Islet of Langerhans (tissue), 1 donor: ENCODE measurements around the gene ADIRF.
"Not testable (repeated sequence)": the region's sequence is repeated elsewhere in the genome, so short reads cannot be mapped to it uniquely, and the experiment has no call there.

Source experiments
- FAIRE-seq: peaks from one replicate; lab custom pipeline; 2011; peaks lifted over from hg19 to GRCh38; lab: Jason Lieb, UNC

Gene ADIRF

DNA sequence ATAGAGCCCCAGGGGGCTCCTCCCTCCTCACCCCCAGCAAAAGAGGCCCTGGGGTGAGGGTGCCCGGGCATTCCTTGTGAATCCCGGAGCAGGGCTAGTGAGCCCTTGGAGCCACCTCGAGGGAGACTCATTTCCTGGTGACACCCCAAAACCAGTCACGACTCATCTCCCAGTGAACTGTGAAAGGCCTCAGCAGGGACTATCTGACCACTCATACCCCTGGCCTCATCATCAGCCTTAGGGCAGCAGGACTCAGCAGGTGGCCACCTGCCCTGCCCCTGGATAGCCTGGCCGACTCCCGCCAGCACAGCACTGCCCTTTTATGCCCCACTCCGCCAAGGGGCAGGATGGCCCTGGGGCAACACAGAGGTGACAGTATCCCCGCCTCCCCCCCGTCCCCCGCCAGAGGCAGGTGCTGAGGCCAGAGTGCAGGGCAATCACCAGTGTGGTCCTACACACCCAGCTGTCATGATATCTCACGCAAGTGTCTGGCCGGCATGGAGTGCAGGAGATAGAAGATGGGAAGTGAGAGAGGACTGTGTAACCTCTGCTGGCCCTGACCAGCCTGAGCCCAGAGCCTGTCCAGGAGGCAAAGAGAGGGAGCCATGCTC lies 6.7 kb upstream of the ADIRF start:
- no peak for FAIRE-seq

- no peak for FAIRE-seq
Measured at GRCh38 chr10:86962136-86962980, 5.9 kb upstream of the ADIRF start.

DNA sequence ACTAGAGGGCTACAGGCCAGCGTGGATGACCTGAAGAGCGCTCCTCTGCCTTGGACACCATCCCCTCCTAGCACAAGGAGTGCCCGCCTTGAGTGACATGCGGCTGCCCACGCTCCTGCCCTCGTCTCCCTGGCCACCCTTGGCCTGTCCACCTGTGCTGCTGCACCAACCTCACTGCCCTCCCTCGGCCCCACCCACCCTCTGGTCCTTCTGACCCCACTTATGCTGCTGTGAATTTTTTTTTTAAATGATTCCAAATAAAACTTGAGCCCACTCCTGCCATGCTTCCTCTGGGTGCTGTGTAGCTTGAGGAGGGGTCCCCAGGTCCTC lies 5.3 kb upstream of the ADIRF start:
- FAIRE-seq = no peak

DNA sequence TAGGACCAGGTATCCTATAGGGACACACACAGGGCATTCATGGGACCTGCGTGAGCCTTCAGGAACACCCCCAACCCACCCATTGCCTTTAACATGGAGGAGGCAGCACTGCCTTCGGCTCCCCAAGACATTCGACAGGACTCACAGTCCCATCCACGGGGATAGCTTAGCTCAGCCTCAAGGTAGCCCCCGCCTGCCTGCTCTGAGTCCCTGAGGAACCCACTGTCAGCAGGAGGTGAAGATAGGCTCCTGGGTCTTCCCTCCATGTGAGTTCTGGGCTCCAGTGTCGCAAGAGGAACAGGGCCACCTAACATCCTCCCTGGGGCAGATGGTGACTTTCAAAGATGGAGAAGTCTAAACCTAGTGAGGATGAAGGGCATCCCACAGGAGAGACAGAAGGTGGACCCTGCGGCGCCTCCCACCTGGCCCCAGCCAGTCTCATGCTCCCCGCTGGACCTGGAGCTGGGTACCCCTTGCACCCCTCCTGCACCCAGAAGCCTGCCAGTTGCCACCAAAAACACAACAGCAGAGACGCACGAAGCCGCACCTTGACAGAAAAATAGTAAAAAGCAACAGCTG lies 4.9 kb upstream of the ADIRF start:
- no peak for FAIRE-seq

GRCh38 chr10:86964061-86964846 lies 4.0 kb upstream of the ADIRF start:
- no peak for FAIRE-seq

DNA sequence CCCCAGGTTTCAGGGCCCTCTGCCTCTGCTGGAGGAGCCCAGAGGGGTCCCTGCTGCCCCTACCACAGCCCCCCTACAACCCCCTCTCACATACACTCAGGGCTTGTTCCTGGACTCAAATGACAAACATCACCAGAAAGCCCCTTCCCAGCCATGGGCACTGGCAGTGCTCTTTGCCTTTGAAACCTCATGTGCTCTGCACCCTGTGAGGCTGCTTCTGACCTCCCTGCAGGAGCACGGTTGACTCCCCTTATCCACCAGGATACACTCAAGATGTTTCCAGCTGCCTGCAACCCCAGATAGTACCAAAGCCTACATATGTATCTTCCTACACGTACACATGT lies 3.5 kb upstream of the ADIRF start:
- FAIRE-seq = no peak

- FAIRE-seq = no peak
Measured at GRCh38 chr10:86965986-86966654, 2.2 kb upstream of the ADIRF start.

DNA sequence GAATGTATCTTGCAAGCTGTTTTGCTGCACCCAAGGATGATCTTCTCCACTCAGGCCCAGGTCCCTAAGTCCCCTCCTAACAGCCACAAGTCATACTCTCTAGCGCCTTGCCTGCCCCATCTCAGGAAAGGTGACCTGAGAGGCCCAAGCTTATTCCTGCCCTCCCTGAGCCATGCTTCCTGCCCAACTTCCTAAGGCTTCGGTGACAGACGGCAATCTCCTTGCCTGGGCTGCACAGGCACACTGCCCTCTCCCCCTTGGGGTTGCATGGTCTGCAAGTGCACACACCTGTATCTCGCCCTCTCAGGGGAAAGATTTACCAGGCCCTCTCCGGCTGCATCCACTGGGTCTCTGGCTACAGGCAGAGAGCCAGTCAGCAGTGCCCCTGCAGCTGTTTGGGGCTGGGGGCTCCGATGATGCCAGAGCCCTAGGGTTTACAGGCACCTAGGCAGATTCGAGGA lies 771 bp upstream of the ADIRF start:
- no peak for FAIRE-seq

DNA sequence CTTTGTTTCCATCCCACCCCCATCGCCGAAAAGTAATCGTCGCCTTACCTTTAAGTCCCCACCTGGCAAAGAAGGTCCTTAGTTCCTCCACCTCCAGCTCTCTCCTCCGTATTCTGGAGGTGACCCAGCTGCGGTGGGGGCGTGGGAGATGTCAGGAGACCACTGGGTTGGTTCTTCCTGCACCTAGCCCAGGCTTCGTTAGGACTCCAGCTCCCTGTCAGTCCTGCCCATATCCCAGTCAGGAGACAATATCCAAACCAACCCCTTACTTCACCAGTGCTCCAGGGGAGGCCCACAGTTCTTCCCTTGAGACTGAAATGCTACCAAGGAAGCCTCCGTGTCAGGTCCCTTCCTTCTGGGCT lies 693 bp downstream of the ADIRF start:
- no peak for FAIRE-seq

GRCh38 chr10:86969421-86970041 lies 1.2 kb downstream of the ADIRF start:
- no peak for FAIRE-seq

GRCh38 chr10:86970162-86970981 lies 2.1 kb downstream of the ADIRF start:
- no peak for FAIRE-seq

GRCh38 chr10:86970982-86971231 lies 2.6 kb downstream of the ADIRF start:
- no peak for FAIRE-seq

DNA sequence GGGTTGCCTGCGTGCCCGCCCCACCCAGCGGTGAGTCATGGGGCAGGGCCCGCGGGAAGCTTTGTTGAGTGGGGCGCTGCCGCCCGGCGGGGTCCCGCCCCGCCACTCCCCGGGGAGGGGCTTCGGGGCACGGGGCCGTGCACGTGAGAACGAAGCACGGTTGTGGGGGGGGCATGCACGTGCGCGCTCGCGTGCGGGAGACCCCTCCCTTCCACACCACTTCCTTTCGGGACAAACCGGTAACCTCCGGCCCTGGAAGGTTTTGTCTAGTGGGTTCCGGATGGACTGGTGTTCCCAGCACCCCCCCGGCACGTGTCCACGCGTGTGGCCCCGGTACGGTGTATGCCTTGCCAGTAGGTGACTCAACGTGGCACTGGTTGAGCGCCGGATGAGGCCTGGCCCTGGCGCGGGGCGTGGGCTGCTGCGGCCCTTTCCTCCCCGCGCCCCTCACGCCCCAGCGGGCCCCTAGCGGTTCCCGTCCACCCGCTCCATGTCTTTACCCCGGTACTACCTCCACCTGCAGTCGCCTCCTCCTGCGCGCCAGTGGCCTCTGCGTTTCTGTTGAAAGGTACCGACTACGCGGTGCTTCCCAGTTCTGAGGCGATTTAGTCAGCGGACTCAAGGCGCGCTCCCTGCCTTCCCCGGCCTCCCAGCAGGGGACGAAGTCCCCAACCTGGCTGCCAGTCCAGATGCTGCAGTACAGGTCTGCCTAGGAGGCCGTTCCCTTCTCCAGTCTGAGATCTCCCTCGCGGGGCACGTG lies 3.1 kb downstream of the ADIRF start:
- FAIRE-seq = no peak

DNA sequence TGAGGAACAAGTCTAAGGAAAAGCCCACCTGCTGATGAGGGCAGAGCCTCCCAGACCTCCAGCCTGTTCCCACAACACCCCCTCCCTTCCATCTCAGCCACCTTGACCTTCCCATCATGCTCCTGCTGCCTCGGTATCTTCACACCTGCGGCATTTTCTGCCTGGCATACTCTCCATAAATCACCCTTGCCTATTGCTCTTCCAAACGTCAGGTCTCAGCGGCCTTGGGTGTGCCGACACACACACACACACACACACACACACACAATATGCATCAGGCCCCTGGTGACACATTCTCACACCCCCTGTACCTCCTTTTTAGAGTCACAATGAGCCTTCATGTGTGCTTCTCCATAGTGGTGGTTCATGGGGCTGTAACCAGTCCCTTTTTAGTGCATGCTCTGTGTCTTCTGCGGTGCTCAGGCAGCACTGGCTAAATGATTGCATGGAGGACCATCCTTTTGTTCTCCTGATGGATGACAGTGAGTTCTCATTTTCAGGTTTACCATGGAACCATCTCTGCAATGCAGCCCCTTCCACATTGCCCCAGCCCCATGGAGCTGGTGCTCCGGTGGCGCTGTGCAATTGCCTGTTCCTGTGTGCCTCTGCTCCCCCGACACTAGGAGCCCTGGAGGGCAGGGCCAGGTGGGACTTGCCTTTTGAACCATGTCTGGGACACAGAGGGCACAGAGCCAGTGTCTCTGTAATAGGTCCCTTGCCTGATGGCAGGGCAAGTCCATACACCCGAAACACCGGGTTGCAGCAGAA lies 4.5 kb downstream of the ADIRF start:
- FAIRE-seq = no peak

DNA sequence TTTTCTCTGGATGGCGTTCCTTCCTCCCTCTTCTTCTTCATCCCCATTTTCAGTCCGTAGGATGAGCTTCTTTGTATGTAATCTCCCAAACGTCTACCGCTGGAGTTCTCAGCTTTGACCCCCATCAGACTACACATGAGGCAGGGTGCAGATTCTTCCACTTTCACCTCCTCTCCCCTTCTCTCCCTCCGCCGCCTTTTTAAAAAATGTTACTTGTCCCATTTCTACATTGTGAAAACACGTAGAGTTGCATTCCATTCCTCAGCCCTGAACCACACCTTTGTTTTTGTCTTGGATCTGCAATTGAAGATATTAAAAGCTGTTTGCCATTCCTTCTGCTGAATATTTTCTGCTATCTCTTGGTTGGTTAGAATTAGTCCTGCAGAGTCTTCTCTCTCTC lies 6.2 kb downstream of the ADIRF start:
- FAIRE-seq = no peak

DNA sequence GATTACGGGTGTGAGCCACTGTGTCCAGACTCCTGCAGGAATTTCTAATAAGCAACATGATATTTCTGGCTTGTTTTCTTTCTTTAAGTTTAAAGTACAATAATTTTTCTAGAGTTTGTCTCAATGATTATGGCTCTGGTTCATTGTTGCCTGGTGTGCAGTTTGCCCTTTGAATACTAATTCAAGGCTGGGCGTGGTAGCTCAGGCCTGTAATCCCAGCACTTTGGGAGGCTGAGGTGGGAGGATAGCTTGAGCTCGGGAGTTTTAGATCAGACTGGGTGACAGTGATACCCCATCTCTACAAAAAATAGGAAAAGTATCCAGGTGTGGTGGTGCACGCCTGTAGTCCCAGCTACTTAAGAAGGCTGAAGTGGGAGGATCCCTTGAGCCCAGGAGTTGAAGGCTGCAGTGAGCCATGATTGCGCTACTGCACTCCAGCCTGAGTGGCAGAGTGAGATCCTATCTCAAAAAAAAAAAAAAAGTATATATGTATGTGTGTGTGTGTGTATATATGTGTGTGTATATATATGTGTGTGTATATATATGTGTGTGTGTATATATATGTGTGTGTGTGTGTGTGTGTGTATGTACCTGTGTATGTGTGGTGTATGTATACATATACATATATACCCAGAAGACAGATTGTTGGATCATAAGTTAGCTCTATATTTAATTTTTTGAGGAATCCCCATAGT lies 8.2 kb downstream of the ADIRF start:
- FAIRE-seq = no peak

DNA sequence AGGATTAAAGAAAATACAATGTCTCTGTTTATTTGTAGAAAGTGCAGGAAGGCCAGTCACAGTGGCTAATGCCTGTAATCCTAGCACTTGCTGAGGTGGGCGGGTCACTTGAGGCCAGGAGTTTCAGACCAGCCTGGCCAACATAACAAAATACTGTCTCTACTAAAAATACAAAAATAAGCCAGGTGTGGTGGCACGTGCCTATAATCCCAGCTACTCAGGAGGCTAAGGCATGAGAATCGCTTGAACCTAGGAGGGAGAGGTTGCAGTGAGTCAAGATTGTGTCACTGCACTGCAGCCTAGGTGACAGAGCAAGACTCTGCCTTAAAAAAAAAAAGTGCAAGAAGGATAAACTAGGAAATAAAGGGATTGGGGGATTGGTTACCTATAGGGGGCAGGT lies 10.2 kb downstream of the ADIRF start:
- not testable (repeated sequence) for FAIRE-seq

DNA sequence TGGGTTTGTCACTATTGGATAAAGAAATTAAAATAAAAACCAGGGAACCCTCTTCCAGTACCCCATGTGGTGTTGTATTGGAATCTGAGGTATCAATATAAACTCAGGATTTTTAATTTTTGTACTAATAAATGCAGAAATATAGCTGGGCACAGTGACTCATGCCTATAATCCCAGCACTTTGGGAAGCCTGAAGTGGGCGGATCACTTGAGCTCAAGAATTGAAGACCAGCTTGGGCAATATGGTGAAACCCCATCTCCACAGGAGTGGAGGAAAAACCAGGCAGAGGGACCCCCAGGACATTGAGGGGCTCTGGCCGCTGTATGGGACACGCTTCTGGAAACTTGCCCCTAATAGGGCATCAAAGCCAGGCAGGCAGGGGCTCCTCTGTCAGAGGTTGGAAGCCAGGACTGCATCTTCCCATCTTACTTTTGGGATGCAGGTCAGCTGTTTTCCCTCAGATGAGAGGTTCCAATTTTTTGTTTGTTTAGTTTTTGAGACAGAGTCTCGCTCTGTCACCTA lies 11.1 kb downstream of the ADIRF start:
- FAIRE-seq = no peak

DNA sequence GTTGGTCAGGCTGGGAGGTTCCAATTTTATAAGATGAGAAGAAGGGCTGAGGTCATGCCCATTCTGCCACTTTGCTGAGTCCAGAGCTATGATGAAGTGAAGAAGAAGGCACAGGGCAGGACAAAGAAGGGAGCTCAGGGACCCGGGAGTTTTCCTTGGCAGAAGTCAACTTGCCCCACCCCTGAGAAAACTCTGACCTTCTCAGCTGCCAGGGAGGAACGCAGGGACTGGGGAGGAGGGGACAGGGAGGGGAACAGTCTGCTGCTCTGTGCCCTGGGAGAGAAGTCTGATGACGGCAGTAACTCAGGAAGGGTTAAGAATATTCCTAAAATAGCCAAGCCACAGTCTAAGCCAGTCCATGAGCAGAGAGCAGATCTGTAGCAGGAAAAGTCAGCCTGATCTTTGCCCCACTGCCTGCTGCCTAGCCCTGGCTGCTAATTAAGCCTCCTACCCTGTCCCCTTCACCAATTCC lies 11.7 kb downstream of the ADIRF start:
- no peak for FAIRE-seq
